HG03175 (cell line): ENCODE data around the gene SLC6A18.

Experiments used
- ATAC-seq: cut with Tn5 transposase; IDR thresholded peaks from one replicate; pipeline ENCODE4 v1.9.1; 2021; ENCODE audit warnings: mild to moderate bottlenecking, moderate library complexity; ENCODE audit not compliant: unreplicated experiment

SLC6A18 gene

GRCh38 chr5:1214163-1214935, 10.8 kb upstream of the SLC6A18 start:
- ATAC-seq, result no peak

DNA sequence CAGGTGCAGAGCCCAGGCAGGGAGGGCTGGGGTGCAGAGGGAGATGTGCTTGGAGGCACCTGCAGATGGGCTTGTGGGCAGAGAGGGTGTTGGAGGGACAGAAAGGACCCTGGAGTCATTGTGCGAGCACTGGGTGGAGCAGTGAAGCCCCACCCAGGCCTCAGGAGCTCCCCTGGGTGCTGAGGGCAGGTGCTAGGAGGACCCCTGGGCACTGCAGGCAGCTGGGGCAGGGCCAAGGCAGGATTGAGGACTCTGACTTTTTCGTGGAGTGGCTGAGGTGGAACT, 10.3 kb upstream of the SLC6A18 start:
- no peak for ATAC-seq

- ATAC-seq, result no peak
These were observed 9.7 kb upstream of the SLC6A18 start for GRCh38 chr5:1215320-1216096.

- no peak for ATAC-seq
These were observed 8.8 kb upstream of the SLC6A18 start for GRCh38 chr5:1216211-1216917.

GRCh38 chr5:1216918-1217295, 8.3 kb upstream of the SLC6A18 start:
- ATAC-seq, result no peak

DNA sequence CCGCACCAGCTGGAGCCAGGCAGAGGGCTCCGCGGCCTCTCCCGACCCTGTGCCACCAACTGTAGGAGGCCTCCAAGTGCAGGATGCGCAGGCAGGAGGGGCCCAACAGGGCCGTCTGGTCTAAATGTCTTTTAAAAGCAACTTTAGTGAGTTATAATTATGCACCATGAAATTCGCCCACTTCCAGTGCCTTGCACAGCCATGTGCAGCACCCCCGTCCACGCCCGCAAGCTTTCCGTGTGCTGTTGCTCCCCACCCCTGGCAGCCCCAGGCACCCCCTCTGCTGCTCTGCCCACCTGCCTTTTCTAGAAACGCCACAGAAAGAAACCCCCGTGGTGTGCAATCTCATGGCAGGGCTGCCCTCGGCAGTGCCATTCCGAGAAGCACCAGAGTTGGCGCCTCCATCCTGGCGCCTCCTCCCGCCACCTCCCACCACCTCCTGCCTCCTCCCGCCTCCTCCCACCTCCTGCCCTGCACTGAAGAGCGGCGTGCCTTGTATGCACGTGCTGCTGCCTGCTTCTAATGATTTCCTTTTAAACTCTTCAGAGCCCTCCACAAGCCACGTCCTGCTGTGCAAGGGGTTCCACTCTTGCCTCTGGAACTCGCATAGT, 7.5 kb upstream of the SLC6A18 start:
- no peak for ATAC-seq

DNA sequence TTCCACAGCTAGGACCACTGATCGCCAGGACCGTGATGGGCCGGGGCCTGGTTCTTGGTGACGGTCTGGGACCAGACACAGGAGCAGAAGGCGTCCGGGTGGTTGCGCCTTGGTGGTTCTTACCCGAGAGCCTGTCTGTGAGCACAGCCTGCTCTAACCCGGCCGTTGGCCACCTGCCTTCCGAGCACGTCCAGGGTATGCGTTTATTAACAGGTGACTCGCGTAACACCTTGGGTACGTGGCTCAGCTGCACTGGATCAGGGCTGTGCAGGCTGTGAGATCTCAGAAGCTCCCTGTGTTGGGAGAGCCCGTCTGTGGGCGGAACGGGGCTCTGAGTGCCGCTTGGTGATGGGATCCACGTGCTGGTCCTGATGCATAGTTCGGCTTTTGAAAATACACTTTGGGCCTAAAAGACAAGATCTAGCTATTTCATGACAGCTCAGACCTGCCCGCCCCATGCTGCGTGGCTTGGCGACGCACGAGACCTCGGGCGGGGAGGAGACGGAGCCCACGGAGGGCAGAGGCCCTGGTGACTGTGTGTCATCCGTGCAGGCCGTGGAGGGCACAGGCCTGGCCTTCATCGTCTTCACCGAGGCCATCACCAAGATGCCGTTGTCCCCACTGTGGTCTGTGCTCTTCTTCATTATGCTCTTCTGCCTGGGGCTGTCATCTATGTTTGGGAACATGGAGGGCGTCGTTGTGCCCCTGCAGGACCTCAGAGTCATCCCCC, 6.7 kb upstream of the SLC6A18 start:
- ATAC-seq, result no peak

DNA sequence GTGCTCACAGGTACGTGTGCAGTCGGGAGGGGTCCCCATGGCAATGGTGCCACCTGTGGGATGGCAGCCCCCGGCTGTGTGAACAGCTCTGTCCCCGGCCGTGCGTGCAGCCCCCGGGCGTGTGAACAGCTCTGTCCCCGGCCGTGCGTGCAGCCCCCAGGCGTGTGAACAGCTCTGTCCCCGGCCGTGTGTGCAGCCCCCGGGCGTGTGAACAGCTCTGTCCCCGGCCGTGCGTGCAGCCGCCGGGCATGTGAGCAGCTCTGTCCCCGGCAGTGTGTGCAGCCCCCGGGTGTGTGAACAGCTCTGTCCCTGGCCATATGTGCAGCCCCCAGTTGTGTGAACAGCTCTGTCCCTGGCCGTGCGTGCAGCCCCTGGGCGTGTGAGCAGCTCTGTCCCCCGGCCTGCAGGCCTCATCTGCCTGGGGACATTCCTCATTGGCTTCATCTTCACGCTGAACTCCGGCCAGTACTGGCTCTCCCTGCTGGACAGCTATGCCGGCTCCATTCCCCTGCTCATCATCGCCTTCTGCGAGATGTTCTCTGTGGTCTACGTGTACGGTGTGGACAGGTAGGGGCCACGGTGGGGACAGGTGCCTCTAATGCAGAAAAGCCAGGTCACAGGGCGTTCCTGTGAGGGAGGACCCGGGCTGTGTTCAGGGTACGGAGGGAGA, 5.9 kb upstream of the SLC6A18 start:
- no peak for ATAC-seq

GRCh38 chr5:1219768-1220100, 5.4 kb upstream of the SLC6A18 start:
- no peak for ATAC-seq

- ATAC-seq, result no peak
These were observed 4.8 kb upstream of the SLC6A18 start for GRCh38 chr5:1220351-1220750.

DNA sequence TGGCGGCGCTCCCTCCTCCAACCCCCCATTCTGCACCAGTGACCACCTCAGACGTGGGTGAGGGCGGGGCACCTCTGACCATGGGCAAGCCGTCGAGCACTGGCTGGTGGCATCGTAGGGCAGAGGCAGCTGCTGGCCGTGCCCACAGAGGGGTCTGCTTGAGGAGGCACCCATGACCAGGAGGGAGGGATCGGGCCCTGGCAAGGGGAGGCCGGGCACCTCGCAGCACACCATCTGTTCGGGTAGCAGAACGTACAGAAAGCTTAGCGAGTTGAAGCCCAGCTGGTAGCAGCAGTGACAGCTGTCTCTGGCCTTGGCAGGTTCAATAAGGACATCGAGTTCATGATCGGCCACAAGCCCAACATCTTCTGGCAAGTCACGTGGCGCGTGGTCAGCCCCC, 4.3 kb upstream of the SLC6A18 start:
- ATAC-seq, result no peak

- no peak for ATAC-seq
These were observed 3.5 kb upstream of the SLC6A18 start for GRCh38 chr5:1221721-1222120.

GRCh38 chr5:1222147-1222546, 3.0 kb upstream of the SLC6A18 start:
- ATAC-seq, result no peak

DNA sequence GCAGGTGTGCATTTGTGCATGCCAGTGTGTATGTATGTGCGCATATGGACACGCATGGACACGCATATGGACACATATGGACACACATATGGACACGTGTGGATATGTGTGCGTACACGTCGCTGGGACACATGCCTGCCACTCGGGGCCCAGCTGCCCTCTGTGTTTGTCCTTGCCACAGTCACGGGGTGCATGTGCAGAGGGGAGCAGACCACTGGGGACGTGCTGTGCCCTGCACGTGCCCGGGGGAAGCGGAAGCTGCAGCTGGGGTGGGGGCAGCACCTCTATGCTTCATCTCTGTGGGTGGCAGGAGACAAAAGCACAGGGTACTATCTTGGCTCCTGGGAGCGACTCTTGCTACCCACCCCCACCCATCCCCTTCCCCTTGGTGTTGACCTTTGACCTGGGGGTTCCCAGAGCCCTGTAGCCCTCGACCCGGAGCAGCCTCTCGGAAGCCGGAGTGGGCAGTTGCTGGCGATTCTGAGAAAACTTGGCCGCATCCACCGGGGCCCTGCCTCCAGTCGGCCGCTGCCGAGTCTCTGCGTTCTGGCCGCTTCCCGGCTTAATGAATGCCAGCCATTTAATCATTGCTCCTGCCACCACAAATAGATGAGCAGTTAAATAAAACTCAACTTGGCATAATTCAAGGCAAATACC, 2.4 kb upstream of the SLC6A18 start:
- ATAC-seq, result no peak

- no peak for ATAC-seq
These were observed 1.9 kb upstream of the SLC6A18 start for GRCh38 chr5:1223278-1223670.

- ATAC-seq, result no peak
These were observed 550 bp upstream of the SLC6A18 start for GRCh38 chr5:1224631-1225030.

GRCh38 chr5:1226231-1226630, 1.1 kb downstream of the SLC6A18 start:
- ATAC-seq, result no peak

- no peak for ATAC-seq
These were observed 1.8 kb downstream of the SLC6A18 start for GRCh38 chr5:1226839-1227581.

DNA sequence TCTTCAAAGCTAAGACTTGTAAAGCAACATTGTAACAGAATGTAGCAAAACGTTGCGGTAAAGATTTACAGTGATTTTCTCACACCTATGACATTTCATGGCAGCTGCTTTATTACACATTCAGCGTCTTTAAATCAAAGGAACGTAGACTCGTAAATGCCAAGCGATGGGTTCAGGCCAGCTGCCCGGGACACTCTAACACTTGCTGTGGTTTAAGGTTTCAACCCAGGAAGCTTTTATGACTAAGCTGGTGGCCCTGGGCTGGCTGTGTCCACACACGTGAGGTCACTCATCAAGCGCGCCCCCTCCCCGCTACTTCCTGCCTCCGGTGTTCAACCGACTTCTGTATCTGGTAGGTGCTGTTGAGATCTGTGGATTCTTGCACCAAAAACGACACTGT, 2.5 kb downstream of the SLC6A18 start:
- ATAC-seq, result no peak
